Transverse colon (tissue), 4 donors: ENCODE data around the gene ATCAY.

Experiments used
- CTCF ChIP-seq, 5 experiments: fragments of 200-600 bp in 3 of 5; fragments of 450-650 bp in 2 of 5; sonication (generic) in 3 of 5; IDR thresholded peaks; 1 replicate in 2 of 5; 2 replicates in 3 of 5; pipeline ENCODE4 v1.5.1; 2016 to 2017; ENCODE audit warnings: antibody characterized with exemption in 5 of 5, inconsistent platforms in 3 of 5, mild to moderate bottlenecking in 2 of 5, moderate library complexity in 1 of 5
- POLR2A ChIP-seq: fragments of 450-650 bp; IDR thresholded peaks from one replicate; pipeline ENCODE4 v1.6.1; 2016; ENCODE audit warnings: antibody characterized with exemption, mild to moderate bottlenecking, moderate library complexity
- POLR2AphosphoS5 ChIP-seq, 3 donors: sonication (generic); formaldehyde crosslinking; IDR thresholded peaks; one replicate each; pipeline ENCODE4 v1.6.1; 2016; ENCODE audit warnings: antibody characterized with exemption in 3 of 3

DNA sequence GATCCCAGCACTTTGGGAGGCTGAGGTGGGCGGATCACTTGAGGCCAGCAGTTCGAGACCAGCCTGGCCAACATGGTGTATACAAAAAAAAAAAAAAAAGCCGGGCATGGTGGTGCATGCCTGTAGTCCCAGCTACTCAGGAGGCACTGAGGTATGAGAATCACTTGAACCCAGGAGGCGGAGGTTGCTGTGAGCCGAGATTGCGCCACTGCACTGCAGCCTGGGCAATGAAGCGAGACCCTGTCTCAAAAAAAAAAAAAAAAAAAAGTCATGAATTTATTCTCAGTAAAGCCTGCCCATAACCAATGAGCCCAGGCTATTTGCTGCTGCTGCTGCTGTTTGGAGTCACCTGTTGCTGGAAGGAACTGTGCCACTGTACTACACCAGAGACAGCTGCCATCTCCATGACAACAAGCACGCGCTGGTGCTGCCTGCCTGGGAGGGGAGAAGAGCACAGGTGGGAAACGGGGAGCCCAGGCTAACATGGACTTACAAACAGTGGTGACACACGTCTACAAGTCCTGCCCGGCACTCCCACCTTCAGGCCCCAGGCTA, 23.0 kb upstream of the ATCAY start:
- TF ChIP-seq CTCF (IDR thresholded peaks at IDR 0.05): no peak
- TF ChIP-seq POLR2A: no peak
- TF ChIP-seq POLR2AphosphoS5 (IDR thresholded peaks at IDR 0.05): no peak
